GM20000 (cell line): ENCODE results near the gene GPC4.

Source experiments
- DNase-seq: peaks from one replicate; pipeline ENCODE4 v3.0.0; 2012; ENCODE audit warnings: low spot score
- TF ChIP-seq, protein P1 (sequence below): IDR thresholded peaks from 2 replicates; pipeline ENCODE4 v1.5.1; 2012; ENCODE audit warnings: mild to moderate bottlenecking, control low read depth; ENCODE audit errors: extremely low read depth, missing control alignments

Gene GPC4

DNA sequence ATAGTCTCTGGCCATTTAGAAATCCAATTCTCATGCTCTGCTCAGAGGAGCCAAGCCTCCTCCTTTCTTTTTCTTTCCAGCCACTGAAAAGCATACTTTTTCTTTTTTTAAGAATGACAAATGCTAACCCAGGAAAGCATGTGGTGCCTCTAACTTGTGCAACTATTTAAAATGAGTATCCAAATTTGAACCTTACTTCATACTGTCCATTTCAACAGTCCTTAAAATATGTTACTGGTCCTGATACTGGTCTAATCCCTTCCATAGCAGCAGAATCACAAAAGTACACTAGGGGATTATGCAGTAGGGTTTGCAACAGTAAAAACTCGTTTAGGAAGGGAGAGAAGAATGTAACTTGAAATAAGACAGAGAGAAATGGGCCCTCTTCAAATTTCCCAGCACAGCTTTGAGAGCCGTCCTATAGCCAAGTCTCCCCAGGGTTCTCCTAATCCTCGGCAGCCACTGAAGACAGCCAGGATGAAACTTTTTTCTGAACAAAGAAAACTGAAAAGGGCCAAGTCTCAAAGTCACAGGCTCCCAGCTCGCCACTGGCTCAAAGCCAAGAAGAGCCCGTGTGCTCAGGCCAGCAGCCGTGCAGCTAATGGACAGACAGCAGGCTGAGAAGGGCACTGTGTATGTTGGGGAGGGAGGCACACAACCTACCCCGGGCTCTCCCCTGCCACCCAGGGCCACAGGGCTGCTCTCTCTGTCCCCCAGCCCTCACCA is 39.5 kb downstream of the GPC4 start:
- DNase-seq = no peak
- TF ChIP-seq, protein P1, sequence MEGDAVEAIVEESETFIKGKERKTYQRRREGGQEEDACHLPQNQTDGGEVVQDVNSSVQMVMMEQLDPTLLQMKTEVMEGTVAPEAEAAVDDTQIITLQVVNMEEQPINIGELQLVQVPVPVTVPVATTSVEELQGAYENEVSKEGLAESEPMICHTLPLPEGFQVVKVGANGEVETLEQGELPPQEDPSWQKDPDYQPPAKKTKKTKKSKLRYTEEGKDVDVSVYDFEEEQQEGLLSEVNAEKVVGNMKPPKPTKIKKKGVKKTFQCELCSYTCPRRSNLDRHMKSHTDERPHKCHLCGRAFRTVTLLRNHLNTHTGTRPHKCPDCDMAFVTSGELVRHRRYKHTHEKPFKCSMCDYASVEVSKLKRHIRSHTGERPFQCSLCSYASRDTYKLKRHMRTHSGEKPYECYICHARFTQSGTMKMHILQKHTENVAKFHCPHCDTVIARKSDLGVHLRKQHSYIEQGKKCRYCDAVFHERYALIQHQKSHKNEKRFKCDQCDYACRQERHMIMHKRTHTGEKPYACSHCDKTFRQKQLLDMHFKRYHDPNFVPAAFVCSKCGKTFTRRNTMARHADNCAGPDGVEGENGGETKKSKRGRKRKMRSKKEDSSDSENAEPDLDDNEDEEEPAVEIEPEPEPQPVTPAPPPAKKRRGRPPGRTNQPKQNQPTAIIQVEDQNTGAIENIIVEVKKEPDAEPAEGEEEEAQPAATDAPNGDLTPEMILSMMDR = no peak

DNA sequence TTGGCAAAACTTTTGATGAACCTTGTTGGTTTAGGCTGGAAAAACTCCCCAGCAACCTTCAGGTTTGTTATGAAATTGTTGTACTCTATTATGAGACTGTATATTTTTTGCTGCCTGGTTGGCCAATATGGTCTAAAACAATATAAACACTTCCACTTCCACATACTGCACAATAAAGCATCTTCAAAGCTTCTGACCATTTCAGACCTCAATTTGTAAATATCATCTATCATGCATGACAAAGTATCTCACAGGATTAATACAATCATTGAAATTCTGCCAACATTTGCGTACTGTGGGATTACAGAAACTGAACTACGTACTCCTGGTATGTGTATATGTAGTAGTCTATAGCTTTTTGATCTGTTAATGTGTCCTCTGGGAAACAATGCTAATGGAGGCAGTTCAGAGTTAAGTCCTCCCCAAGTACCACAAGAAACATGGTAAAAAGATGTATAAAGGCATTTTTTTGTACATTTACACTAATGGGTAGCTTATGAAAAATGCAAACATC is 40.4 kb downstream of the GPC4 start:
- TF ChIP-seq, protein P1 = no peak
- DNase-seq = no peak

DNA sequence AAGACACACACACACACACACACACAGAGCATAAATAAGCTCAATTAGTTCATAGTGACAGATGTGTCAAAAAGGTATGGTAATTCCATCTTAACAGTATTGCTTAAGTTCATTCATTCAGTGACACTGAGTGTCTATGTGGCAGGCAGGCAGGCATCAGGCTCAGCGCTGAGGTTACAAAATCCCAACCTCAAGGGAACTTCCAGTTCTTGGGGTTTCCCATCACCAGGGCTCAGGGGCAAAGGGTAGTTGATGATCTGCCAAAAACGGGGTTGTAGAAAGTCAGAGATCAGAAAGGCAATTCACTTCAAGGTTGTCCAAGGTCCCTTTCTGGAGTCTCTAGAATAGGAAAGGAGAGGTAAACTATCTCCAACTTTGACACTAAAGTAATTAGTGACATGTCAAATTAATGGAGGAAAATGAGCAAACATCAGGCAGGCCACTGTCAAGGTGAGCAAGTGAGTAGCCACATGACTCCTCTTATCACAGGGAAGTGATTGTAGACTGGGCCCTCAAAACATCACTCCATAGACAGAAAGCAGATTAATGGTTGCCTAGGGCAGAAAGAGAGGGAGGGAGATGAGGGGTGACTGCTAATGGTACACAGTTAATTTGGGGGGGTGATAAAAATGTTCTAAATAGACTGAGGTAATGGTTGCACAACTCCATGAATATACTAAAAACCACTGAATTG is 41.8 kb downstream of the GPC4 start:
- TF ChIP-seq, protein P1 = no peak
- no peak for DNase-seq

DNA sequence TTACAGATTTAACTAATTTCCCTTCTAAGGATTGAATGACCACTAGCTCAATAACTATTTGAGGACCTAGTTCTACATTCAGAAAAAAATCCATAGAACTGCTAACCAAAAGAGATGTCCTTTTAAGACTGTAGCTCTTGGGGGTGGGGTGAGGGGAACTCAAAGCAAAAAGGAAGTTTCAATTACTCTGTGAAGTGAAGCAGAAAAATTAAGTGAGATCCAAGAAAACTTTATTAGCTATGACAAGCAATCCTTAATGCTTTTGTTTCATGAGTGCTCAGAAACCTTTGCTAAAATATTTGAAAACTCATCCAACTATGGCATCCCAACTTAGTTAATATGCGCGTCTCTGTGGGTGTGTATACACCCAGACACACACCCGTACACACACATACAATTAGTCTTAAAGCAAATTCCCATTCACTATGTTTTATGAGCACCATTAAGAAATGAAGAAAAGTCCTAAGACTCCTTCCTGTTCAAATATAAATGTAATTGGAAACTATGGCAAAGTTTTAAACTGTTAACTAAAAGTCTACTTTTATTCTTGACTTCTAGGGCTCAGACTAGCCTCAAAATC is 44.5 kb downstream of the GPC4 start:
- DNase-seq = no peak
- TF ChIP-seq, protein P1 = no peak

DNA sequence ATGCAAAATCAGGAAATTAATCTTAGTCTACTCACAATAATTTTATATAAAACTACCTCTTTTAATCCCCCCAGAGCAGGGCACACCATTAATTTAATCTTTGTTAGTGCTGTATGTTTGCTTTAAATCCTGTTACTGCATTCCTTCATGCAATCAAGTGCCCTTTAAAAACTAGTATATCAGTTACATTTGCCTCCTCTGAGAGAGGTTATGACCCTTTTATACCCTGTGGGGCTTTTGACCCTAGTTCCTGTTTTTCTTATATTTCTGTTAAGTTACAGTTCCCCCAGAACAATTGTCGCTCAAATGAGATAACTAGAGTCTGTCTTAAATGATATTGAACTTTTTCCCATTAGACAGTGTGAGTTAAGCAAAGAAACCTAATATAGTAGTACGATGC is 46.2 kb downstream of the GPC4 start:
- TF ChIP-seq, protein P1 = no peak
- no peak for DNase-seq

DNA sequence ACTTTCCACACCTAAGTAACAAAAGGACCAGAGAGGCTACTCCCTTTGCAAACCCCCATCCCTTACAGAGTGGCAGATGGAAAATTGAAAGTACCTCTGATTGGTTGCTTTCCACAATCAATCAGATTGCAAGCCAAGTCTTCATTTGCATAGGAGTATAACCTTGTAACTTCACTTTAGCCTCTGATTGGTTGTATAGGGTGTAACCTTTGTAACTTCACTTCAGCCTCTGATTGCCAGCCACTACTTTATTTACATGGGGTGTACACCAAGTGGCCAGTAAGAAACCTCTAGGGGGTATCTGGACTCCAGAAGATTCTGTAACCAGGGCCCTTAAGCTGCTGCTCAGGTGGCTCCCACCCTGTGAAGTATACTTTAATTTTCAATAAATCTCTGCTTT is 48.6 kb downstream of the GPC4 start:
- no peak for DNase-seq
- TF ChIP-seq, protein P1 = no peak
